CD14-positive monocyte (primary cell): ENCODE data around the gene SLC25A1. TPM values are rescaled to one million over a fixed set of nuclear protein-coding genes. Genes with fewer than 3 reads are reported as not detected.

Source experiments
- DNase-seq, 3 donors: peaks; one replicate each; pipeline ENCODE4 v3.0.0-alpha.2; 2011 to 2022
- H2AFZ ChIP-seq: 2 replicates; pipeline ENCODE4 v1.6.0; 2012; ENCODE audit warnings: mild to moderate bottlenecking, low read depth, low read length, inconsistent platforms; ENCODE audit not compliant: insufficient read depth, poor library complexity, severe bottlenecking
- H3K27ac ChIP-seq, 2 donors: 1 replicate in 1 of 2; 2 replicates in 1 of 2; pipeline ENCODE4 v1.5.1; 2012 to 2013; ENCODE audit warnings: low read length in 2 of 2, control low read depth in 1 of 2, inconsistent platforms in 1 of 2, low read depth in 1 of 2, mild to moderate bottlenecking in 1 of 2
- H3K27me3 ChIP-seq, 2 donors: one replicate each; pipeline versions ENCODE4 v1.6.0 to v1.6.1; 2011 to 2013; ENCODE audit warnings: low read length in 2 of 2; ENCODE audit not compliant: control insufficient read depth in 2 of 2, insufficient read depth in 2 of 2
- H3K36me3 ChIP-seq, 2 donors: replicated peaks in 1 of 2; 1 replicate in 1 of 2; 2 replicates in 1 of 2; pipeline versions ENCODE4 v1.5.1 to v1.6.1; 2012 to 2013; ENCODE audit warnings: low read length in 2 of 2, control low read depth in 1 of 2, inconsistent platforms in 1 of 2, mild to moderate bottlenecking in 1 of 2; ENCODE audit not compliant: insufficient read depth in 2 of 2, control insufficient read depth in 1 of 2
- H3K4me1 ChIP-seq, 2 donors: 1 replicate in 1 of 2; 2 replicates in 1 of 2; pipeline versions ENCODE4 v1.5.1 to v1.6.1; 2012 to 2013; ENCODE audit warnings: low read length in 2 of 2, control low read depth in 1 of 2, inconsistent platforms in 1 of 2, mild to moderate bottlenecking in 1 of 2, moderate library complexity in 1 of 2; ENCODE audit not compliant: insufficient read depth in 2 of 2, control insufficient read depth in 1 of 2
- H3K4me2 ChIP-seq: replicated peaks from 2 replicates; pipeline ENCODE3; 2012; ENCODE audit warnings: low read length, moderate library complexity, mild to moderate bottlenecking; ENCODE audit not compliant: poor library complexity, severe bottlenecking; ENCODE audit errors: extremely low read depth
- H3K4me3 ChIP-seq, 3 experiments: fragments of 200-600 bp in 1 of 3; sonication (generic) in 1 of 3; replicated peaks in 1 of 3; 1 replicate in 2 of 3; 2 replicates in 1 of 3; pipeline ENCODE4 v1.5.1; 2011 to 2013; ENCODE audit warnings: low read length in 3 of 3, mild to moderate bottlenecking in 3 of 3, control low read depth in 2 of 3, low read depth in 2 of 3, inconsistent platforms in 1 of 3, moderate library complexity in 1 of 3
- H3K79me2 ChIP-seq: 2 replicates; pipeline ENCODE4 v1.6.0; 2012; ENCODE audit warnings: mild to moderate bottlenecking, control low read depth, inconsistent platforms, low read length, moderate library complexity; ENCODE audit not compliant: insufficient read depth
- H3K9ac ChIP-seq: 2 replicates; pipeline ENCODE4 v1.6.0; 2017; ENCODE audit warnings: low read length, mild to moderate bottlenecking; ENCODE audit not compliant: insufficient read depth, poor library complexity, severe bottlenecking
- H3K9me3 ChIP-seq, 2 donors: replicated peaks in 1 of 2; 1 replicate in 1 of 2; 2 replicates in 1 of 2; pipeline versions ENCODE4 v1.5.1 to v1.6.1; 2012 to 2013; ENCODE audit warnings: low read length in 2 of 2, control low read depth in 1 of 2; ENCODE audit not compliant: control insufficient read depth in 1 of 2, insufficient read depth in 1 of 2
- H4K20me1 ChIP-seq: 2 replicates; pipeline ENCODE4 v1.6.0; 2012; ENCODE audit warnings: mild to moderate bottlenecking, low read length, control low read depth, moderate library complexity; ENCODE audit not compliant: insufficient read depth
- H3K27ac Mint-ChIP-seq, 7 donors: one replicate each; pipeline ENCODE4 v1.8.0; 2020; ENCODE audit warnings: mild to moderate bottlenecking in 7 of 7, mixed read lengths in 7 of 7, moderate library complexity in 6 of 7, inconsistent platforms in 2 of 7
- H3K27me3 Mint-ChIP-seq, 3 donors: one replicate each; pipeline ENCODE4 v1.8.0; 2021 to 2022; ENCODE audit warnings: low read depth in 3 of 3, mild to moderate bottlenecking in 3 of 3, mixed read lengths in 3 of 3, moderate library complexity in 3 of 3, inconsistent platforms in 1 of 3
- H3K36me3 Mint-ChIP-seq, 2 donors: one replicate each; pipeline ENCODE4 v1.8.0; 2020; ENCODE audit warnings: mixed read lengths in 2 of 2, inconsistent platforms in 1 of 2, mild to moderate bottlenecking in 1 of 2
- H3K4me1 Mint-ChIP-seq: one replicate; pipeline ENCODE4 v1.8.0; 2020; ENCODE audit warnings: mild to moderate bottlenecking, mixed read lengths
- H3K4me3 Mint-ChIP-seq, 2 donors: one replicate each; pipeline ENCODE4 v1.8.0; 2020; ENCODE audit warnings: mild to moderate bottlenecking in 2 of 2, mixed read lengths in 2 of 2, moderate library complexity in 1 of 2
- H3K9me3 Mint-ChIP-seq, 7 donors: one replicate each; pipeline ENCODE4 v1.8.0; 2020 to 2022; ENCODE audit warnings: mixed read lengths in 7 of 7, mild to moderate bottlenecking in 6 of 7, moderate library complexity in 6 of 7, inconsistent platforms in 2 of 7
- WGBS: methylation state at CpG from one replicate; pipeline ENCODE4 v1.1.5; 2013; ENCODE audit warnings: missing lambda C conversion rate; ENCODE audit not compliant: insufficient coverage; 5-methylcytosine and 5-hydroxymethylcytosine counted together
- intact Hi-C, 2 donors: fragments of 100-400 bp; cut with micrococcal nuclease; formaldehyde crosslinking; loops; one replicate each; pipeline versions ENCODE4 v1.15.0 to v1.15.1; 2023
- polyA plus RNA-seq, 3 donors: library from polyadenylated mRNA; depleted of rRNA in 1 of 3; unstranded in 2 of 3; stranded (reverse) in 1 of 3; fragments of 300-500 nt in 2 of 3; fragments of >200 nt in 1 of 3; fragmentation: Illumina TruSeq in 2 of 3; gene quantifications; 1 replicate in 2 of 3; 2 replicates in 1 of 3; pipeline ENCODE4 v1.2.3, GENCODE V29; 2012 to 2021
- TF ChIP-seq, protein P1 (sequence below): fragments of 200-600 bp; IDR thresholded peaks from one replicate; pipeline ENCODE4 v1.8.0; 2022; ENCODE audit warnings: antibody characterized with exemption, mild to moderate bottlenecking

Gene SLC25A1
- polyA plus RNA-seq, 3 donors: 15.2 to 37.4 (median 35.1) TPM

DNA sequence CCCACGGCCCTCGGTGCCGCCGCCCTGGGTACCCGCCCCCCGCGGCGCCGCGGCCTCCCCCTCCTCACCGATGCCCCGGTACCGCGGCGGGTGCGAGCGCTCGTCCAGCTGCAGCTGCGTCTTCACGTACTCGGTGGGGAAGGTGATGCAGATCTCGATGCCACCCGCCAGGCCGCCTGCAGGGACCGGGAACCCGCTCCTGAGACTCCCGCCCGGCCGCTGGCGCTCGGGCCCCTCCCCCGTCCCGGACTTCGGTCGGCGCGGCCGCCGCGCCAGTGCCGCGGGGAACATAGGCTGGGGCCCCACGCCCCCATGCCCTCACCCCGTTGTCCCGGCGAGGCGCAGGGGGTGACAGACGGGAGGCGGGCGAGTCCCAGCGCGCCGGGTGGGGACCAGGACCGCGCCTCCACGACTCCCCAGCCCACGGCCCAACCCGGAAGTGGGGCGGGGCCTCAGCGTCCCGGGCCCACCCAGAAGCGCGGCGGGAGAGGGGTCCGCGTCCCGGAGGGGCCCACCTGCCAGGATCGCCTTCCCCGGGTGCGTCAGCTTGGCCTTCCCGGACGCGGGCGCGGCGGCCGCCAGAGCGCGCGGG is 375 bp downstream of the SLC25A1 start:
- H3K27ac Mint-ChIP-seq: no peak overlapping the region
- H3K27ac ChIP-seq: peak overlapping the region in 1 of 2 donors; percentile 36
- no peaks in the 10 kb centered on the region for H3K9me3 ChIP-seq
- H3K4me1 ChIP-seq: peaks cover 35 to 46% of the 10 kb centered on the region in 2 donors
- peak overlapping the region; percentile 83 for H2AFZ ChIP-seq
- TF ChIP-seq, protein P1, sequence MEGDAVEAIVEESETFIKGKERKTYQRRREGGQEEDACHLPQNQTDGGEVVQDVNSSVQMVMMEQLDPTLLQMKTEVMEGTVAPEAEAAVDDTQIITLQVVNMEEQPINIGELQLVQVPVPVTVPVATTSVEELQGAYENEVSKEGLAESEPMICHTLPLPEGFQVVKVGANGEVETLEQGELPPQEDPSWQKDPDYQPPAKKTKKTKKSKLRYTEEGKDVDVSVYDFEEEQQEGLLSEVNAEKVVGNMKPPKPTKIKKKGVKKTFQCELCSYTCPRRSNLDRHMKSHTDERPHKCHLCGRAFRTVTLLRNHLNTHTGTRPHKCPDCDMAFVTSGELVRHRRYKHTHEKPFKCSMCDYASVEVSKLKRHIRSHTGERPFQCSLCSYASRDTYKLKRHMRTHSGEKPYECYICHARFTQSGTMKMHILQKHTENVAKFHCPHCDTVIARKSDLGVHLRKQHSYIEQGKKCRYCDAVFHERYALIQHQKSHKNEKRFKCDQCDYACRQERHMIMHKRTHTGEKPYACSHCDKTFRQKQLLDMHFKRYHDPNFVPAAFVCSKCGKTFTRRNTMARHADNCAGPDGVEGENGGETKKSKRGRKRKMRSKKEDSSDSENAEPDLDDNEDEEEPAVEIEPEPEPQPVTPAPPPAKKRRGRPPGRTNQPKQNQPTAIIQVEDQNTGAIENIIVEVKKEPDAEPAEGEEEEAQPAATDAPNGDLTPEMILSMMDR: no peak
- peaks cover 14% of the 10 kb centered on the region for H4K20me1 ChIP-seq
- peaks cover 0 to 2% (median 2%) of the 10 kb centered on the region in 3 donors for H3K27me3 Mint-ChIP-seq
- intact Hi-C loops: loop anchor here (2.0 to 5.0 kb wide), 2 partner anchors 114 to 115 kb away; partner anchors contain the start of gene CLTCL1 (in 1 of the 2)
- peaks cover 2 to 3% of the 10 kb centered on the region in 2 donors for H3K36me3 Mint-ChIP-seq
- peaks cover 28% of the 10 kb centered on the region for H3K4me1 Mint-ChIP-seq
- peaks cover 4% of the 10 kb centered on the region for H3K79me2 ChIP-seq
- H3K4me3 Mint-ChIP-seq: peak overlapping the region in 1 of 2 donors; percentile 55
- H3K36me3 ChIP-seq: peaks cover 3 to 5% of the 10 kb centered on the region in 2 donors
- WGBS: under 1% methylated on average over 80 of the region's 80 CpGs
- peak overlapping the region; percentile 96 for H3K4me2 ChIP-seq
- no peaks in the 10 kb centered on the region for H3K27me3 ChIP-seq
- peaks cover 0 to 2% (median 0%) of the 10 kb centered on the region in 7 donors for H3K9me3 Mint-ChIP-seq
- H3K4me3 ChIP-seq: peak overlapping the region; percentile 30 to 83 (median 75)
- peak in 2 of 3 donors; percentile 14 to 25 for DNase-seq
- H3K9ac ChIP-seq: peak overlapping the region; percentile 76

DNA sequence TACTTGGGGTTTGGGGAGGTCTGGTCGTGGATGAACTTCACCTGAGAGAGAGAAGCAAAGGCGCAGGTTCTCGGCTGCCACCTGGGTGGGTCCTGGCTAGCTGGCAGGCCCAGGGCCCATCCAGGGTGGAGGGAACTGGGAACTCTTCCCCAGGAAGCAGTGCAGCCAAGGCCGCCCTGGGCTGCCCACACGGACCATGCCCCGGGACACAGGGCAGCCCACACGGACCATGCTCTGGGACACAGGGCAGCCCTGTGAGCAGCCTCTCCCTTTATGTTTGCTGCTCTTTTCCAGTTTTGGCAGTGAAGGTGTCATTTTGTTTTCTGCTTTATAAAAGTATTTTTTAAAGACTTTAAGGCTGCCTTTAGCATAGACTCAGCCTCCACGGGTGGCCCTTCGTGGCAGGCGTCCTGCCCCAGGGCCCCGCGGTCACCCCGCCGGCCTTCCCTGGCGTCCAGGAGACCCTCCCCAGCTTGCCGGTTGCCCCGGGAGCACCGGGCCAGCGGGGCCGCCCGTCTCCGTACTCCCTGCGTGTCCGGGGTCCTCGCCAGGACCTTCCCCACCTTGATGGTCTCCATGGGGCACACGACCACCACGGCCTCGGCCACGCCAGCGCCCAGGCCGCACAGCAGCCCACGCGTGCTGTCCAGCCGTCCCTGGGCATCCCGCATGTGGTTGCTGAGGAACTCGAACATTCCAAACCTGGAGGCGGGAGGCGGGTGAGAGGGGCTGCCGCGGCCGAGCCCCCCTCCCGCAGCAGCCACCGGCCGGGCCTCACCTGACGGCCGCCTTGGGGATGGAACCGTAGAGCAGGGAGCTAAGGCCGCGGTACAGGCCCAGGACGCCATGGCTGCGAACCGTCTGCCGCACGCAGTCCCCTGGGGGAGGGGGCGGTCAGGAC is 1.1 kb downstream of the SLC25A1 start:
- Mint-ChIP-seq H3K4me3 (peak overlapping the region; percentile 51 to 58), H3K36me3 (no peaks in the 10 kb centered on the region), H3K27ac (peak overlapping the region in 2 of 7 donors; percentile 37 to 58), H3K9me3 (peaks cover 0 to 2% (median 0%) of the 10 kb centered on the region in 7 donors), H3K27me3 (peaks cover 0 to 2% (median 2%) of the 10 kb centered on the region in 3 donors), H3K4me1 (peaks cover 36% of the 10 kb centered on the region)
- H3K4me1 ChIP-seq: peaks cover 42 to 53% of the 10 kb centered on the region in 2 donors
- H4K20me1 ChIP-seq: peaks cover 14% of the 10 kb centered on the region
- peak overlapping the region; percentile 96 for H3K4me2 ChIP-seq
- peaks cover 11% of the 10 kb centered on the region for H3K79me2 ChIP-seq
- intact Hi-C loops: loop anchor here (2.0 to 5.0 kb wide), 2 partner anchors 115 kb away; partner anchors contain the start of gene CLTCL1 (in 1 of the 2)
- H3K27me3 ChIP-seq: no peaks in the 10 kb centered on the region
- H3K4me3 ChIP-seq: peak overlapping the region; percentile 30 to 83 (median 75)
- DNase-seq: no peak
- TF ChIP-seq, protein P1: no peak
- H3K27ac ChIP-seq: peak overlapping the region in 1 of 2 donors; percentile 36
- peak overlapping the region; percentile 76 for H3K9ac ChIP-seq
- WGBS: 50% methylated on average over 54 of the region's 55 CpGs
- peak overlapping the region; percentile 83 for H2AFZ ChIP-seq
- no peaks in the 10 kb centered on the region for H3K9me3 ChIP-seq
- H3K36me3 ChIP-seq: no peaks in the 10 kb centered on the region
